Spleen (tissue), 7 donors: ENCODE measurements around the gene HEATR5B.

Experiments used
- CTCF ChIP-seq, 11 experiments: fragments of 200-600 bp in 7 of 11; fragments of 450-650 bp in 4 of 11; sonication (generic) in 4 of 11; IDR thresholded peaks in 8 of 11; conservative IDR thresholded peaks in 3 of 11; 1 replicate in 7 of 11; 2 replicates in 4 of 11; pipeline versions ENCODE4 v1.4.0 to v1.8.0; 2016 to 2021; ENCODE audit warnings: antibody characterized with exemption in 11 of 11, inconsistent platforms in 4 of 11, mild to moderate bottlenecking in 1 of 11
- POLR2A ChIP-seq, 3 donors: fragments of 450-650 bp; IDR thresholded peaks; one replicate each; pipeline ENCODE4 v1.5.1; 2017; ENCODE audit warnings: antibody characterized with exemption in 3 of 3, mild to moderate bottlenecking in 1 of 3
- POLR2AphosphoS5 ChIP-seq, 3 donors: sonication (generic); formaldehyde crosslinking; IDR thresholded peaks; one replicate each; pipeline ENCODE4 v1.5.1; 2017; ENCODE audit warnings: antibody characterized with exemption in 3 of 3
- donor health status: DM: no; HTN: no; CAD: no; lungs with moderate emphysema.
- donor health status: DM: no; HTN: no; CAD: no.
- donor health status: DM: no; HTN: no; CAD: no.

GRCh38 chr2:36975306-36975705 is 108.9 kb downstream of the HEATR5B start:
- no peak for TF ChIP-seq CTCF (IDR thresholded peaks at IDR 0.05 in 8 of 11, conservative IDR thresholded peaks at IDR 0.05 in 3 of 11)
- TF ChIP-seq POLR2A (IDR thresholded peaks at IDR 0.05), result no peak
- TF ChIP-seq POLR2AphosphoS5 (IDR thresholded peaks at IDR 0.05), result no peak
